ENCODE data around the gene SSBP3.

GRCh38 chr1:54378874-54379554 is 27.2 kb downstream of the SSBP3 start:
- no peak for TF ChIP-seq JUND (IDR thresholded peaks at IDR 0.05)
- TF ChIP-seq, protein P1, sequence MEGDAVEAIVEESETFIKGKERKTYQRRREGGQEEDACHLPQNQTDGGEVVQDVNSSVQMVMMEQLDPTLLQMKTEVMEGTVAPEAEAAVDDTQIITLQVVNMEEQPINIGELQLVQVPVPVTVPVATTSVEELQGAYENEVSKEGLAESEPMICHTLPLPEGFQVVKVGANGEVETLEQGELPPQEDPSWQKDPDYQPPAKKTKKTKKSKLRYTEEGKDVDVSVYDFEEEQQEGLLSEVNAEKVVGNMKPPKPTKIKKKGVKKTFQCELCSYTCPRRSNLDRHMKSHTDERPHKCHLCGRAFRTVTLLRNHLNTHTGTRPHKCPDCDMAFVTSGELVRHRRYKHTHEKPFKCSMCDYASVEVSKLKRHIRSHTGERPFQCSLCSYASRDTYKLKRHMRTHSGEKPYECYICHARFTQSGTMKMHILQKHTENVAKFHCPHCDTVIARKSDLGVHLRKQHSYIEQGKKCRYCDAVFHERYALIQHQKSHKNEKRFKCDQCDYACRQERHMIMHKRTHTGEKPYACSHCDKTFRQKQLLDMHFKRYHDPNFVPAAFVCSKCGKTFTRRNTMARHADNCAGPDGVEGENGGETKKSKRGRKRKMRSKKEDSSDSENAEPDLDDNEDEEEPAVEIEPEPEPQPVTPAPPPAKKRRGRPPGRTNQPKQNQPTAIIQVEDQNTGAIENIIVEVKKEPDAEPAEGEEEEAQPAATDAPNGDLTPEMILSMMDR (IDR thresholded peaks at IDR 0.05 in 2 of 3, conservative IDR thresholded peaks at IDR 0.05 in 1 of 3; ENCODE audit: borderline replicate concordance in 1 of 3, insufficient read depth in 1 of 3, low read depth in 2 of 3, low read length in 2 of 3) = no peak
- no peak for TF ChIP-seq EZH2 (IDR thresholded peaks at IDR 0.05)
- TF ChIP-seq CBX3 (IDR thresholded peaks at IDR 0.05; ENCODE audit: low read depth) = no peak
- TF ChIP-seq, protein P2, sequence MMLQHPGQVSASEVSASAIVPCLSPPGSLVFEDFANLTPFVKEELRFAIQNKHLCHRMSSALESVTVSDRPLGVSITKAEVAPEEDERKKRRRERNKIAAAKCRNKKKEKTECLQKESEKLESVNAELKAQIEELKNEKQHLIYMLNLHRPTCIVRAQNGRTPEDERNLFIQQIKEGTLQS (IDR thresholded peaks at IDR 0.05) = no peak
- no peak for TF ChIP-seq POLR2A (IDR thresholded peaks at IDR 0.05; ENCODE audit: borderline replicate concordance, extremely low read depth, insufficient read depth, insufficient read length)
